H1 (cell line): ENCODE measurements around the gene NINJ2. TPM values are rescaled to one million over a fixed set of nuclear protein-coding genes. Genes with fewer than 3 reads are reported as not detected.

Experiments
- CTCF ChIA-PET: fragments of 300-600 bp; sonication (Branson Sonifier 250); formaldehyde crosslinking; loops from one replicate; lab custom pipeline; 2021; ENCODE audit not compliant: partially characterized antibody; lab: Charles Lee
- POLR2A ChIA-PET: fragments of 300-600 bp; sonication (Branson Sonifier 250); formaldehyde crosslinking; loops from one replicate; lab custom pipeline; 2021; ENCODE audit warnings: inconsistent platforms; ENCODE audit not compliant: partially characterized antibody; lab: Charles Lee
- DNase-seq, 2 experiments: peaks; one replicate each; pipeline versions ENCODE4 v3.0.0 to v3.0.0-alpha.2; 2010 to 2022; ENCODE audit warnings: low spot score in 2 of 2, low read depth in 1 of 2, mixed read lengths in 1 of 2
- FAIRE-seq: peaks from 2 replicates; lab custom pipeline; 2011; peaks lifted over from hg19 to GRCh38; lab: Jason Lieb, UNC
- H2AFZ ChIP-seq: 2 replicates; pipeline ENCODE4 v1.8.1; 2012; ENCODE audit warnings: low read length, inconsistent platforms
- H2AK5ac ChIP-seq: 2 replicates; pipeline ENCODE4 v1.6.1; 2013; ENCODE audit warnings: low read depth, low read length
- H2BK120ac ChIP-seq: replicated peaks from 2 replicates; pipeline ENCODE3; 2013; ENCODE audit warnings: low read depth, low read length, inconsistent platforms
- H2BK12ac ChIP-seq: 2 replicates; pipeline ENCODE4 v1.6.1; 2013; ENCODE audit warnings: low read depth, low read length
- H2BK15ac ChIP-seq: 2 replicates; pipeline ENCODE4 v1.6.1; 2013; ENCODE audit warnings: low read length
- H2BK20ac ChIP-seq: 2 replicates; pipeline ENCODE4 v1.6.1; 2013; ENCODE audit warnings: low read length
- H2BK5ac ChIP-seq: 2 replicates; pipeline ENCODE4 v1.6.1; 2013; ENCODE audit warnings: low read depth, low read length
- H3K14ac ChIP-seq: 2 replicates; pipeline ENCODE4 v1.6.1; 2013; ENCODE audit warnings: inconsistent platforms; ENCODE audit not compliant: insufficient read length
- H3K18ac ChIP-seq: 2 replicates; pipeline ENCODE4 v1.6.1; 2013; ENCODE audit warnings: low read length; ENCODE audit errors: extremely low read depth
- H3K23ac ChIP-seq: 2 replicates; pipeline ENCODE4 v1.6.1; 2013; ENCODE audit warnings: inconsistent platforms; ENCODE audit not compliant: insufficient read length
- H3K23me2 ChIP-seq: 2 replicates; pipeline ENCODE4 v1.6.1; 2013; ENCODE audit warnings: low read depth, low read length
- H3K27ac ChIP-seq: 2 replicates; pipeline ENCODE4 v1.6.1; 2011; ENCODE audit warnings: low read depth, low read length, inconsistent platforms
- H3K27me3 ChIP-seq, 4 experiments: replicated peaks in 1 of 4; 1 replicate in 1 of 4; 2 replicates in 3 of 4; pipeline versions ENCODE4 v1.6.1 to v1.8.1; 2011 to 2013; ENCODE audit warnings: low read length in 3 of 4, mild to moderate bottlenecking in 3 of 4, inconsistent platforms in 2 of 4, mixed read lengths in 2 of 4, moderate library complexity in 1 of 4; ENCODE audit not compliant: control insufficient read depth in 3 of 4, insufficient read depth in 3 of 4; ENCODE audit errors: extremely low read depth in 1 of 4
- H3K36me3 ChIP-seq, 4 experiments: 2 replicates each; pipeline versions ENCODE4 v1.6.1 to v1.8.1; 2011 to 2013; ENCODE audit warnings: mild to moderate bottlenecking in 4 of 4, low read length in 3 of 4, moderate library complexity in 2 of 4, control low read depth in 1 of 4, inconsistent platforms in 1 of 4; ENCODE audit not compliant: insufficient read depth in 4 of 4, control insufficient read depth in 2 of 4
- H3K4ac ChIP-seq: replicated peaks from 2 replicates; pipeline ENCODE3; 2013; ENCODE audit warnings: low read length, low read depth, mixed read lengths, inconsistent platforms; ENCODE audit not compliant: insufficient read length
- H3K4me1 ChIP-seq, 4 experiments: replicated peaks in 1 of 4; 1 replicate in 1 of 4; 2 replicates in 3 of 4; pipeline versions ENCODE4 v1.6.1 to v1.8.1; 2011 to 2013; ENCODE audit warnings: low read length in 3 of 4, inconsistent platforms in 2 of 4, mixed read lengths in 1 of 4; ENCODE audit not compliant: insufficient read depth in 4 of 4, control insufficient read depth in 3 of 4
- H3K4me2 ChIP-seq, 2 experiments: 2 replicates each; pipeline versions ENCODE4 v1.6.1 to v1.8.1; 2011 to 2013; ENCODE audit warnings: low read depth in 2 of 2, low read length in 2 of 2, control low read depth in 1 of 2, inconsistent platforms in 1 of 2, mild to moderate bottlenecking in 1 of 2; ENCODE audit not compliant: insufficient read depth in 1 of 2
- H3K4me3 ChIP-seq, 4 experiments: fragments of 200-600, 300-600 bp in 1 of 4; sonication (generic), shearing (Covaris generic), sonication (Bioruptor Twin) in 1 of 4; 2 replicates each; pipeline versions ENCODE4 v1.5.1 to v1.8.1; 2011 to 2016; ENCODE audit warnings: low read length in 4 of 4, low read depth in 3 of 4, control low read depth in 2 of 4, inconsistent platforms in 2 of 4, mild to moderate bottlenecking in 2 of 4, mixed read lengths in 1 of 4, moderate library complexity in 1 of 4; ENCODE audit not compliant: insufficient read depth in 2 of 4; ENCODE audit errors: extremely low read depth in 1 of 4
- H3K56ac ChIP-seq: replicated peaks from 2 replicates; pipeline ENCODE3; 2013; ENCODE audit warnings: low read depth, mild to moderate bottlenecking, mixed read lengths, low read length, inconsistent platforms; ENCODE audit not compliant: insufficient read length
- H3K79me1 ChIP-seq: 2 replicates; pipeline ENCODE4 v1.6.1; 2013; ENCODE audit warnings: low read depth, low read length, control low read depth
- H3K79me2 ChIP-seq, 2 experiments: 2 replicates each; pipeline versions ENCODE4 v1.6.1 to v1.8.1; 2012 to 2013; ENCODE audit warnings: low read length in 2 of 2, mild to moderate bottlenecking in 2 of 2, inconsistent platforms in 1 of 2; ENCODE audit not compliant: insufficient read depth in 2 of 2, control insufficient read depth in 1 of 2
- H3K9ac ChIP-seq, 4 experiments: replicated peaks in 1 of 4; 1 replicate in 1 of 4; 2 replicates in 3 of 4; pipeline versions ENCODE4 v1.6.1 to v1.8.1; 2011 to 2013; ENCODE audit warnings: low read depth in 3 of 4, low read length in 3 of 4, control low read depth in 2 of 4, mild to moderate bottlenecking in 2 of 4, moderate library complexity in 2 of 4, inconsistent platforms in 1 of 4; ENCODE audit errors: extremely low read depth in 1 of 4
- H3K9me3 ChIP-seq, 2 experiments: 2 replicates each; pipeline versions ENCODE4 v1.6.1 to v1.8.1; 2012 to 2013; ENCODE audit warnings: mild to moderate bottlenecking in 2 of 2, moderate library complexity in 2 of 2, control low read depth in 1 of 2, inconsistent platforms in 1 of 2, low read depth in 1 of 2, low read length in 1 of 2, mixed read lengths in 1 of 2; ENCODE audit not compliant: insufficient read depth in 2 of 2
- H4K20me1 ChIP-seq, 2 experiments: replicated peaks in 1 of 2; 2 replicates each; pipeline versions ENCODE3 to v1.8.1; 2011 to 2013; ENCODE audit warnings: inconsistent platforms in 2 of 2, low read length in 2 of 2, mild to moderate bottlenecking in 1 of 2; ENCODE audit not compliant: insufficient read depth in 2 of 2, control insufficient read depth in 1 of 2
- H4K5ac ChIP-seq: 2 replicates; pipeline ENCODE4 v1.6.1; 2013; ENCODE audit warnings: low read length, low read depth, mixed read lengths, inconsistent platforms; ENCODE audit not compliant: insufficient read length
- H4K8ac ChIP-seq: 2 replicates; pipeline ENCODE4 v1.8.0; 2013; ENCODE audit warnings: mild to moderate bottlenecking, moderate library complexity, low read length, inconsistent platforms; ENCODE audit not compliant: insufficient read depth; ENCODE audit errors: extremely low read depth
- H4K91ac ChIP-seq: replicated peaks from 2 replicates; pipeline ENCODE3; 2013; ENCODE audit warnings: low read length, mixed read lengths, inconsistent platforms; ENCODE audit not compliant: insufficient read length
- ASH2L ChIP-seq: fragments of 200-600, 300-600 bp; sonication (generic); IDR thresholded peaks from one replicate; pipeline ENCODE4 v1.7.1; 2017; ENCODE audit warnings: low read length
- KDM1A ChIP-seq: fragments of 200-600, 300-600 bp; sonication (generic); IDR thresholded peaks from 2 replicates; pipeline ENCODE4 v1.7.1; 2016; ENCODE audit warnings: mild to moderate bottlenecking, low read length, borderline replicate concordance
- KDM4A ChIP-seq: IDR thresholded peaks from one replicate; pipeline ENCODE4 v1.7.1; 2012; ENCODE audit warnings: low read depth, mild to moderate bottlenecking, moderate library complexity, low read length, inconsistent platforms; ENCODE audit not compliant: severe bottlenecking
- MAFK ChIP-seq: IDR thresholded peaks from 2 replicates; pipeline ENCODE4 v1.6.1; 2012; ENCODE audit warnings: low read depth, mild to moderate bottlenecking, improper control_type of control experiment, low read length
- NRF1 ChIP-seq: IDR thresholded peaks from 2 replicates; pipeline ENCODE4 v1.6.1; 2011; ENCODE audit warnings: mild to moderate bottlenecking, low read depth, low read length, improper control_type of control experiment
- RNF2 ChIP-seq: fragments of 200-900, 300-1000 bp; sonication (generic); IDR thresholded peaks from 2 replicates; pipeline ENCODE4 v1.7.1; 2016; ENCODE audit warnings: borderline replicate concordance, low read depth, mild to moderate bottlenecking, antibody characterized with exemption, low read length; ENCODE audit not compliant: poor library complexity, severe bottlenecking; ENCODE audit errors: missing control alignments
- TAF1 ChIP-seq: IDR thresholded peaks from 2 replicates; pipeline ENCODE4 v1.6.1; 2011; ENCODE audit warnings: mild to moderate bottlenecking, low read depth, low read length
- TEAD4 ChIP-seq: IDR thresholded peaks from 2 replicates; pipeline ENCODE4 v1.6.1; 2012; ENCODE audit warnings: low read depth, low read length, inconsistent platforms, mixed read lengths
- WGBS, 2 experiments: shearing (Covaris generic) in 1 of 2; methylation state at CpG; one replicate each; pipeline versions ENCODE4 v1.1.6 to v1.1.7; 2013 to 2015; ENCODE audit warnings: low lambda C conversion rate in 2 of 2, mixed read lengths in 2 of 2, inconsistent platforms in 1 of 2, low coverage in 1 of 2, missing lambda C conversion rate in 1 of 2; ENCODE audit not compliant: insufficient replicate concordance in 2 of 2, insufficient coverage in 1 of 2, insufficient read length in 1 of 2; ENCODE audit errors: extremely low coverage in 1 of 2, missing lambda C conversion rate in 1 of 2; 5-methylcytosine and 5-hydroxymethylcytosine counted together
- polyA plus RNA-seq, 7 experiments: library from polyadenylated mRNA; depleted of rRNA in 3 of 7; stranded (reverse) in 5 of 7; unstranded in 2 of 7; fragments of >200 nt in 5 of 7; fragments of 200-250 nt in 2 of 7; gene quantifications; 1 replicate in 5 of 7; 2 replicates in 1 of 7; 4 replicates in 1 of 7; pipeline versions ENCODE4 v1.2.1 to v1.2.3, GENCODE V29; 2011 to 2013; ENCODE audit warnings: missing spikeins in 2 of 7, mixed read lengths in 2 of 7
- total RNA-seq: library from RNA; stranded (reverse); fragmentation: NEBNext Ultra II Directional; extraction: Animal tissue kit (Norgen Biotek cat#: 25700); gene quantifications from 2 replicates; pipeline ENCODE4 v1.2.1, GENCODE V29; 2021

Gene NINJ2
- total and polyA plus RNA-seq, 2 of the 8 experiments (the other 6 are each of a cell fraction or from before 2014, with no cell fraction given), result 1.4 TPM; not detected in 1

DNA sequence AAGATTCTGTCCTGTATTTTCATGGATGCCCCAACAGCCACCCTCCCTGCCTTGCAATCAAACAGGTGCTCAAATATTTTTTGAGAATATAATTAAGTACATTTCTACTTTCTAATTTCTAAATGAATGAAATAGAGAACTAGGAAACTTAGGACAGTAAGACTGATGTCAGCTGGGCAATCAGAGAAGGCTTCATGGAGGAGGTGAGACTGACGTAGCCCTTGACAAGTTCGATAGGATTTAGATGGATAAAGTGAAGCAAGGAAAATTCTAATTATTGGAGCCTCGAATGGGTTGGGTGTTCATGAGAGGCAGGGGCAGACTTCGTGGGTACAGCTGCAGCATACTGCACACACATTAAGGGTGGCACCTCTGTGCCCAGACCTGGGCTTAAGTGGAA, 36.0 kb downstream of the NINJ2 start:
- H3K4me2 ChIP-seq, result no peak overlapping the region
- H2BK12ac ChIP-seq, result no peak overlapping the region
- ChIA-PET CTCF (interaction anchor here (0.8 to 1.8 kb wide), 3 partner anchors 13 to 51 kb away, joined by 3 to 13 read pairs (median 6); no protein-coding TSS in a partner anchor), POLR2A (interaction anchor here (1.3 kb wide), 1 partner anchor 13 kb away, joined by 3 read pairs; no protein-coding TSS in a partner anchor)
- H3K79me2 ChIP-seq, result no peaks in the 10 kb centered on the region
- 93% methylated on average over 4 of the region's 4 CpGs; no CpG with 5 or more reads in 1 of the 2 experiments for WGBS, 2 experiments
- no peak for DNase-seq
- no peak overlapping the region for H2BK15ac ChIP-seq
- H4K20me1 ChIP-seq, result no peaks in the 10 kb centered on the region
- no peak overlapping the region for H3K23ac ChIP-seq
- H3K56ac ChIP-seq, result no peak overlapping the region
- no peak overlapping the region for H3K9ac ChIP-seq
- no peak overlapping the region for H4K91ac ChIP-seq
- peaks cover 2% of the 10 kb centered on the region; the same call in 1 of the 2 replicates for H3K23me2 ChIP-seq
- no peak overlapping the region for H3K4me3 ChIP-seq
- no peaks in the 10 kb centered on the region for H3K27me3 ChIP-seq
- no peak for FAIRE-seq
- H3K79me1 ChIP-seq, result no peaks in the 10 kb centered on the region
- no peak overlapping the region for H3K14ac ChIP-seq
- no peak overlapping the region for H4K5ac ChIP-seq
- H2BK5ac ChIP-seq, result no peak overlapping the region
- H3K4me1 ChIP-seq, result peaks cover 10 to 18% (median 14%) of the 10 kb centered on the region in 4 experiments
- H2BK120ac ChIP-seq, result no peak overlapping the region
- no peak overlapping the region for H3K18ac ChIP-seq
- H3K9me3 ChIP-seq, result no peaks in the 10 kb centered on the region
- TF ChIP-seq TAF1 (no peak), KDM4A (no peak), KDM1A (no peak), TEAD4 (no peak), MAFK (no peak), ASH2L (no peak), NRF1 (no peak), RNF2 (no peak)
- no peak overlapping the region for H3K27ac ChIP-seq
- H3K36me3 ChIP-seq, result no peaks in the 10 kb centered on the region
- no peak overlapping the region for H4K8ac ChIP-seq
- H2AK5ac ChIP-seq, result no peak overlapping the region
- H3K4ac ChIP-seq, result no peak overlapping the region
- H2BK20ac ChIP-seq, result no peak overlapping the region
- H2AFZ ChIP-seq, result no peak overlapping the region
